GM12878 (cell line): ENCODE data around the gene PAIP2. TPM values are rescaled to one million over a fixed set of nuclear protein-coding genes. Genes with fewer than 3 reads are reported as not detected.

Source experiments
- CUX1 ChIP-seq: IDR thresholded peaks from 2 replicates; pipeline ENCODE4 v1.6.1; 2012; ENCODE audit warnings: improper control_type of control experiment, low read depth, low read length; ENCODE audit not compliant: insufficient replicate concordance
- ZSCAN29 ChIP-seq: fragments of 450-650 bp; IDR thresholded peaks from 2 replicates; pipeline ENCODE4 v1.6.1; 2017; ENCODE audit warnings: mild to moderate bottlenecking, moderate library complexity
- polyA plus RNA-seq, 11 experiments: library from polyadenylated mRNA; depleted of rRNA in 4 of 11; unstranded in 6 of 11; stranded (reverse) in 5 of 11; fragments of >200 nt; fragmentation: Nextera tagmentation in 4 of 11; fragmentation: Illumina TruSeq in 1 of 11; extraction: Ambion mirVana in 4 of 11; extraction: Trizol in 1 of 11; gene quantifications; 1 replicate in 1 of 11; 2 replicates in 10 of 11; pipeline versions ENCODE4 v1.2.1 to v1.2.3, GENCODE V29; 2011 to 2016; ENCODE audit warnings: inconsistent platforms in 2 of 11, missing spikeins in 2 of 11, low read depth in 1 of 11
- total RNA-seq, 4 experiments: library from RNA; depleted of rRNA in 3 of 4; stranded (reverse); fragments of >200 nt in 3 of 4; fragmentation: Illumina TruSeq in 1 of 4; extraction: Trizol in 1 of 4; gene quantifications; 2 replicates each; pipeline versions ENCODE4 v1.2.1 to v1.2.3, GENCODE V29; 2013 to 2021
- TF ChIP-seq, protein P1 (sequence below): fragments of 150-350 bp; IDR thresholded peaks from 2 replicates; pipeline ENCODE4 v1.6.1; 2014; ENCODE audit warnings: mild to moderate bottlenecking, low read depth, low read length

Gene PAIP2
- total and polyA plus RNA-seq, 10 of the 15 experiments (the other 5 are each of a cell fraction or from before 2014, with no cell fraction given): 49.9 to 154 (median 102) TPM

DNA sequence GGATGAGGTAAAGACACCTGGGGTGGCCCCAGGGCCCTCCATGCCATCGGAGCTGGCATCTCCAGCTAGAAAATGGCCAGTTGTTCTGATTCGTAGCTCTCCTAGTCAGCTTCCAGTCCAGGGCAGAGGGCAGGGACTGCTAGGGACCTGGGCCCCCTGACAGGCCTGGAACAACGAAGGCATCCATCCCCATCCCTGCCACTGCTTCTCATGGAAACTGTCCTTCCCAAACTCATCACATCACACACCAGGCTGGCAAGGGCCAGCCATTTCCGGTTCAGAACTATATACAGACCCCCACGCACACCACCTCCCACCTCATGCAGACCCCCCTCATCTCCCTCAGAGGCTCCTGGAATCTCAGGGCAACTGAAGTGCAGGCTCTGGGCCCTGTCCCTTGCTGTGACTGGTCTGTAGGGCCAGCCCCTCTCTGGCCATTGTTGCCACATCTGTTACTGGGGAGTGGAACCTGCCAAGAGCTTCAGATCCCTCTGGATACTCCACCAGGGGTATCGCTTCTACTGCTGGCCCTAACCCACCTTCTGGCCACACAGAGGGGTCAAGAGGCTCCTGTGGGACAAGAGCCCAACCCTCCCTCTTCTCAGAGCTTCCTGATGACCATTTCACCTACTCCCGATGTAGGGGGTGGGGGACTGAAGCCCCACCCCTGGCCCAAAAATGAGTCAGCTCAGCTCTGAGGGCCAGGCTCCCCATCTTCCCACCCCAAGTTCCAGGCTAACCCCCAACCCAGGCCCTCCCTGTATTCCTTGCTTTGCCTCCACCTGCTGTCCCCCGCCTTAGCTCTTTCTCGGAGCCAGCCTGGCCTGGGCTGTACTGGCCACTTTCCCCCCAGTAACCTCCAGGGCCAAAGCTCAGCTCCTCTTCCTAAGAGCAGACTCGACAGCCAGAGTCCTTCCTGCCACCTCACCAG is 49.2 kb downstream of the PAIP2 start (continued):
- TF ChIP-seq, protein P1, sequence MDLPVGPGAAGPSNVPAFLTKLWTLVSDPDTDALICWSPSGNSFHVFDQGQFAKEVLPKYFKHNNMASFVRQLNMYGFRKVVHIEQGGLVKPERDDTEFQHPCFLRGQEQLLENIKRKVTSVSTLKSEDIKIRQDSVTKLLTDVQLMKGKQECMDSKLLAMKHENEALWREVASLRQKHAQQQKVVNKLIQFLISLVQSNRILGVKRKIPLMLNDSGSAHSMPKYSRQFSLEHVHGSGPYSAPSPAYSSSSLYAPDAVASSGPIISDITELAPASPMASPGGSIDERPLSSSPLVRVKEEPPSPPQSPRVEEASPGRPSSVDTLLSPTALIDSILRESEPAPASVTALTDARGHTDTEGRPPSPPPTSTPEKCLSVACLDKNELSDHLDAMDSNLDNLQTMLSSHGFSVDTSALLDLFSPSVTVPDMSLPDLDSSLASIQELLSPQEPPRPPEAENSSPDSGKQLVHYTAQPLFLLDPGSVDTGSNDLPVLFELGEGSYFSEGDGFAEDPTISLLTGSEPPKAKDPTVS: no peak
- TF ChIP-seq CUX1: no peak
- TF ChIP-seq ZSCAN29: no peak
